Adrenal gland (tissue), 5 donors: ENCODE data around the gene TGFBR3.

Experiments used
- POLR2A ChIP-seq, 2 donors: fragments of 450-650 bp; IDR thresholded peaks; one replicate each; pipeline ENCODE4 v1.6.1; 2017; ENCODE audit warnings: antibody characterized with exemption in 2 of 2, mild to moderate bottlenecking in 2 of 2, moderate library complexity in 1 of 2
- TF ChIP-seq, protein P1 (sequence below), 6 experiments: fragments of 450-650 bp in 4 of 6; fragments of 200-600 bp in 2 of 6; sonication (generic) in 1 of 6; IDR thresholded peaks; 1 replicate in 5 of 6; 2 replicates in 1 of 6; pipeline versions ENCODE4 v1.5.1 to v1.8.0; 2016 to 2021; ENCODE audit warnings: antibody characterized with exemption in 6 of 6, mild to moderate bottlenecking in 2 of 6, moderate library complexity in 1 of 6
- donor health status: DM: no; HTN: no; CAD: no.

GRCh38 chr1:91813813-91814212 is 72.1 kb downstream of the TGFBR3 start:
- TF ChIP-seq POLR2A (IDR thresholded peaks at IDR 0.05) = no peak
- TF ChIP-seq, protein P1, sequence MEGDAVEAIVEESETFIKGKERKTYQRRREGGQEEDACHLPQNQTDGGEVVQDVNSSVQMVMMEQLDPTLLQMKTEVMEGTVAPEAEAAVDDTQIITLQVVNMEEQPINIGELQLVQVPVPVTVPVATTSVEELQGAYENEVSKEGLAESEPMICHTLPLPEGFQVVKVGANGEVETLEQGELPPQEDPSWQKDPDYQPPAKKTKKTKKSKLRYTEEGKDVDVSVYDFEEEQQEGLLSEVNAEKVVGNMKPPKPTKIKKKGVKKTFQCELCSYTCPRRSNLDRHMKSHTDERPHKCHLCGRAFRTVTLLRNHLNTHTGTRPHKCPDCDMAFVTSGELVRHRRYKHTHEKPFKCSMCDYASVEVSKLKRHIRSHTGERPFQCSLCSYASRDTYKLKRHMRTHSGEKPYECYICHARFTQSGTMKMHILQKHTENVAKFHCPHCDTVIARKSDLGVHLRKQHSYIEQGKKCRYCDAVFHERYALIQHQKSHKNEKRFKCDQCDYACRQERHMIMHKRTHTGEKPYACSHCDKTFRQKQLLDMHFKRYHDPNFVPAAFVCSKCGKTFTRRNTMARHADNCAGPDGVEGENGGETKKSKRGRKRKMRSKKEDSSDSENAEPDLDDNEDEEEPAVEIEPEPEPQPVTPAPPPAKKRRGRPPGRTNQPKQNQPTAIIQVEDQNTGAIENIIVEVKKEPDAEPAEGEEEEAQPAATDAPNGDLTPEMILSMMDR (IDR thresholded peaks at IDR 0.05) = no peak
